A549 (cell line): Measurements from ENCODE around the gene PRKCE. TPM values are rescaled to one million over a fixed set of nuclear protein-coding genes. Genes with fewer than 3 reads are reported as not detected.

Source experiments
- ATAC-seq, 2 experiments: fragments of 200-7000 bp in 1 of 2; fragments of >200 bp in 1 of 2; cut with Nextera tagmentation in 1 of 2; cut with Tn5 transposase in 1 of 2; 3 replicates each; pipeline versions ENCODE4 v1.8.0 to v1.9.1; 2018 to 2020; ENCODE audit warnings: mild to moderate bottlenecking in 1 of 2, moderate library complexity in 1 of 2
- CTCF ChIA-PET: fragments of 300-600 bp; sonication (Branson Sonifier 250); formaldehyde crosslinking; extraction: SDS; loops from one replicate; lab custom pipeline; 2021; ENCODE audit warnings: antibody characterized with exemption, inconsistent platforms; lab: Yijun Ruan, JAX
- POLR2A ChIA-PET: fragments of 350-600 bp; formaldehyde crosslinking; extraction: SDS; loops from one replicate; lab custom pipeline; 2021; ENCODE audit warnings: antibody characterized with exemption, inconsistent platforms; lab: Yijun Ruan, JAX
- DNase-seq, 2 experiments: peaks; one replicate each; pipeline versions ENCODE4 v3.0.0 to v3.0.0-alpha.2; 2011 to 2016; ENCODE audit warnings: low read depth in 1 of 2, low spot score in 1 of 2
- FAIRE-seq: peaks from 2 replicates; lab custom pipeline; 2011; peaks lifted over from hg19 to GRCh38; lab: Jason Lieb, UNC
- H3K27ac ChIP-seq, 2 experiments: fragments of >200 bp; sonication (Bioruptor Twin); formaldehyde crosslinking; 3 replicates each; pipeline ENCODE4 v1.5.1; 2016 to 2017
- H3K4me1 ChIP-seq: fragments of >200 bp; sonication (Bioruptor Twin); formaldehyde crosslinking; 3 replicates; pipeline ENCODE4 v1.6.1; 2016
- H3K4me2 ChIP-seq: fragments of >200 bp; sonication (Bioruptor Twin); formaldehyde crosslinking; 3 replicates; pipeline ENCODE4 v1.6.1; 2016
- H3K4me3 ChIP-seq: fragments of >200 bp; sonication (Bioruptor Twin); formaldehyde crosslinking; 3 replicates; pipeline ENCODE4 v1.5.1; 2016
- H3K9me3 ChIP-seq: fragments of >200 bp; sonication (Bioruptor Twin); formaldehyde crosslinking; 3 replicates; pipeline ENCODE4 v1.6.1; 2016
- EHMT2 ChIP-seq: fragments of 200-600 bp; sonication (generic); IDR thresholded peaks from 2 replicates; pipeline ENCODE4 v1.6.1; 2016; ENCODE audit warnings: antibody characterized with exemption, low read depth, mild to moderate bottlenecking, moderate library complexity
- FOSB ChIP-seq: fragments of 250-450 bp; sonication (Bioruptor Pico); IDR thresholded peaks from 2 replicates; pipeline ENCODE4 v1.5.0; 2020; ENCODE audit warnings: mild to moderate bottlenecking, moderate library complexity
- GATA3 ChIP-seq: IDR thresholded peaks from 2 replicates; pipeline ENCODE4 v1.6.1; 2012; ENCODE audit warnings: borderline replicate concordance
- HDAC2 ChIP-seq: fragments of 200-600 bp; sonication (generic); IDR thresholded peaks from 2 replicates; pipeline ENCODE4 v1.6.1; 2016
- HEYL ChIP-seq: fragments of 250-450 bp; sonication (Bioruptor Pico); IDR thresholded peaks from 2 replicates; pipeline ENCODE4 v1.8.0; 2021; ENCODE audit warnings: mild to moderate bottlenecking, moderate library complexity
- HOXB13 ChIP-seq: fragments of 250-450 bp; sonication (Bioruptor Pico); IDR thresholded peaks from 2 replicates; pipeline ENCODE4 v1.5.0; 2020; ENCODE audit warnings: low read depth, mild to moderate bottlenecking, moderate library complexity
- JUN ChIP-seq, 2 experiments: fragments of >200 bp; sonication (Bioruptor Twin); formaldehyde crosslinking; IDR thresholded peaks; 2 replicates in 1 of 2; 3 replicates in 1 of 2; pipeline ENCODE4 v1.6.1; 2016 to 2017
- KDM5A ChIP-seq: fragments of 200-600 bp; sonication (generic); IDR thresholded peaks from 2 replicates; pipeline ENCODE4 v1.6.1; 2016; ENCODE audit warnings: antibody characterized with exemption, mild to moderate bottlenecking
- MAFK ChIP-seq: fragments of 450-650 bp; IDR thresholded peaks from 2 replicates; pipeline ENCODE4 v1.6.1; 2014; ENCODE audit not compliant: partially characterized antibody
- MYC ChIP-seq: IDR thresholded peaks from 2 replicates; pipeline ENCODE4 v1.6.1; 2012; ENCODE audit warnings: mild to moderate bottlenecking, inconsistent platforms, low read length, improper control_type of control experiment, borderline replicate concordance
- NFE2L2 ChIP-seq: fragments of 150-350 bp; conservative IDR thresholded peaks from 2 replicates; pipeline ENCODE4 v1.6.1; 2014; ENCODE audit warnings: low read length
- NR3C1 ChIP-seq: fragments of >200 bp; sonication (Bioruptor Twin); formaldehyde crosslinking; IDR thresholded peaks from 3 replicates; pipeline ENCODE4 v1.6.1; 2017
- POLR2A ChIP-seq: IDR thresholded peaks from 2 replicates; pipeline ENCODE4 v1.6.1; 2012; ENCODE audit warnings: mild to moderate bottlenecking, low read length
- RAD21 ChIP-seq, 2 experiments: fragments of >200 bp in 1 of 2; sonication (Bioruptor Twin) in 1 of 2; formaldehyde crosslinking in 1 of 2; IDR thresholded peaks in 1 of 2; conservative IDR thresholded peaks in 1 of 2; 2 replicates in 1 of 2; 3 replicates in 1 of 2; pipeline ENCODE4 v1.6.1; 2012 to 2018; ENCODE audit warnings: inconsistent platforms in 1 of 2
- RARB ChIP-seq: fragments of 250-450 bp; sonication (Bioruptor Pico); IDR thresholded peaks from 2 replicates; pipeline ENCODE4 v1.8.0; 2021; ENCODE audit warnings: mild to moderate bottlenecking, moderate library complexity
- RNF2 ChIP-seq: fragments of 200-600 bp; sonication (generic); IDR thresholded peaks from 2 replicates; pipeline ENCODE4 v1.6.1; 2016; ENCODE audit warnings: low read depth, mild to moderate bottlenecking, antibody characterized with exemption, moderate library complexity, borderline replicate concordance
- TFCP2L1 ChIP-seq: fragments of 250-450 bp; sonication (Bioruptor Pico); IDR thresholded peaks from 2 replicates; pipeline ENCODE4 v1.5.0; 2021; ENCODE audit warnings: mild to moderate bottlenecking
- ZFP36 ChIP-seq: fragments of 450-650 bp; IDR thresholded peaks from 2 replicates; pipeline ENCODE4 v1.6.1; 2014; ENCODE audit warnings: borderline replicate concordance; ENCODE audit not compliant: partially characterized antibody
- ZNF302 ChIP-seq: fragments of 250-450 bp; sonication (Bioruptor Pico); IDR thresholded peaks from 2 replicates; pipeline ENCODE4 v1.9.0; 2021; ENCODE audit warnings: inconsistent platforms, mild to moderate bottlenecking, moderate library complexity
- ZSCAN20 ChIP-seq: fragments of 250-450 bp; sonication (Bioruptor Pico); IDR thresholded peaks from 2 replicates; pipeline ENCODE4 v1.8.0; 2022; ENCODE audit warnings: mild to moderate bottlenecking, moderate library complexity
- WGBS: methylation state at CpG from one replicate; pipeline ENCODE4 v1.1.6; 2017; ENCODE audit errors: missing lambda C conversion rate; 5-methylcytosine and 5-hydroxymethylcytosine counted together
- polyA plus RNA-seq, 4 experiments: library from polyadenylated mRNA; depleted of rRNA in 3 of 4; stranded (reverse); fragments of >200 nt; fragmentation: RNase III in 1 of 4; extraction: RNeasy Plus Mini Kit Qiagen cat#74134 plus additional on column Dnase treatment in 1 of 4; gene quantifications; 2 replicates in 3 of 4; 3 replicates in 1 of 4; pipeline ENCODE4 v1.2.3, GENCODE V29; 2011 to 2017
- TF ChIP-seq, protein P1 (sequence below): IDR thresholded peaks from 2 replicates; pipeline ENCODE4 v1.6.1; 2012
- TF ChIP-seq, protein P2 (sequence below): IDR thresholded peaks from 2 replicates; pipeline ENCODE4 v1.6.1; 2012; ENCODE audit warnings: low read depth, borderline replicate concordance
- TF ChIP-seq, protein P3 (sequence below): fragments of >200 bp; sonication (Bioruptor Twin); formaldehyde crosslinking; IDR thresholded peaks from 2 replicates; pipeline ENCODE4 v1.6.1; 2016
- TF ChIP-seq, protein P4 (sequence below): IDR thresholded peaks from 2 replicates; pipeline ENCODE4 v1.6.1; 2012
- TF ChIP-seq, protein P5 (sequence below): fragments of 150-350 bp; IDR thresholded peaks from 2 replicates; pipeline ENCODE4 v1.6.1; 2014; ENCODE audit warnings: low read depth, mild to moderate bottlenecking, low read length
- TF ChIP-seq, protein P6 (sequence below): fragments of 250-450 bp; sonication (Bioruptor Pico); IDR thresholded peaks from 2 replicates; pipeline ENCODE4 v1.5.0; 2020; ENCODE audit warnings: low read depth, mild to moderate bottlenecking, moderate library complexity

The PRKCE gene
- polyA plus RNA-seq, 2 of the 4 experiments (the other 2 are of a cell fraction) = 11.5 to 12.0 TPM

DNA sequence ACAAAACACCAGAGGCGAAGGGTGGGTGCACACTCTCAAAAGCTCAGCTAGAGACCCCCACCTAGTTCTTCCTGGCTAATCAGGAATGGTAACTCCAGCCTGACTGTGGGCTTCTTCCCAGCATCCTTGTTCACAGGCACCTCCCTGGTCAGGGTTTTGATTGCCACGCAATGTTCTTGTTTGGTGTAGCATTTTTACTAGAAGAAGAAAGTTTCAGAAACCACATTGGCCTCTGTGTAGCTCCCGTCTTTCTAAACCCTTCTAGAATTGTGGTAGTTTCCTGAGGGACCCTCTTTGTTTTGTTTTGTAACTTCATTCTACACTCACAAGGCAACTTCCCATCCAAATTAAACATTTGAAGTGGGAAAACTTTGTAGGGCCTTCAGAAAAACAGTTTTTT, 391.2 kb downstream of the PRKCE start:
- CTCF ChIA-PET = interaction anchor here (0.7 to 2.2 kb wide), 3 partner anchors 20 to 251 kb away, joined by 3 to 9 read pairs (median 4); no protein-coding TSS in a partner anchor
- FAIRE-seq = no peak
- Histone ChIP-seq H3K9me3 (no peaks in the 10 kb centered on the region), H3K4me1 (peaks cover 37% of the 10 kb centered on the region), H3K27ac (peak overlapping the region in 1 of 2 experiments; percentile 57; a peak in 3 of 6 replicates), H3K4me2 (peak overlapping the region; percentile 53)
- WGBS = 91% methylated on average over 3 of the region's 3 CpGs
- DNase-seq = no peak
- TF ChIP-seq TFCP2L1 (CRISPR knock-in tag) (no peak), NFE2L2 (no peak), RAD21 (conservative IDR thresholded peaks at IDR 0.05 in 1 of 2, IDR thresholded peaks at IDR 0.05 in 1 of 2) (no peak), EHMT2 (no peak), MAFK (no peak), RNF2 (no peak), ZNF302 (no peak), KDM5A (no peak), ZFP36 (no peak), HOXB13 (CRISPR knock-in tag) (no peak), MYC (no peak), POLR2A (no peak), JUN (IDR thresholded peaks at IDR 0.05) (no peak), NR3C1 (no peak), RARB (no peak)
- TF ChIP-seq, protein P1, sequence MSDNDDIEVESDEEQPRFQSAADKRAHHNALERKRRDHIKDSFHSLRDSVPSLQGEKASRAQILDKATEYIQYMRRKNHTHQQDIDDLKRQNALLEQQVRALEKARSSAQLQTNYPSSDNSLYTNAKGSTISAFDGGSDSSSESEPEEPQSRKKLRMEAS = no peak
- TF ChIP-seq, protein P2, sequence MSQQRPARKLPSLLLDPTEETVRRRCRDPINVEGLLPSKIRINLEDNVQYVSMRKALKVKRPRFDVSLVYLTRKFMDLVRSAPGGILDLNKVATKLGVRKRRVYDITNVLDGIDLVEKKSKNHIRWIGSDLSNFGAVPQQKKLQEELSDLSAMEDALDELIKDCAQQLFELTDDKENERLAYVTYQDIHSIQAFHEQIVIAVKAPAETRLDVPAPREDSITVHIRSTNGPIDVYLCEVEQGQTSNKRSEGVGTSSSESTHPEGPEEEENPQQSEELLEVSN = no peak
- TF ChIP-seq, protein P3, sequence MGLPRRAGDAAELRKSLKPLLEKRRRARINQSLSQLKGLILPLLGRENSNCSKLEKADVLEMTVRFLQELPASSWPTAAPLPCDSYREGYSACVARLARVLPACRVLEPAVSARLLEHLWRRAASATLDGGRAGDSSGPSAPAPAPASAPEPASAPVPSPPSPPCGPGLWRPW = no peak
- TF ChIP-seq, all 56 proteins: peak for 0
- ATAC-seq = no peak
- POLR2A ChIA-PET = no interaction called here
- no peak overlapping the region for H3K4me3 ChIP-seq

DNA sequence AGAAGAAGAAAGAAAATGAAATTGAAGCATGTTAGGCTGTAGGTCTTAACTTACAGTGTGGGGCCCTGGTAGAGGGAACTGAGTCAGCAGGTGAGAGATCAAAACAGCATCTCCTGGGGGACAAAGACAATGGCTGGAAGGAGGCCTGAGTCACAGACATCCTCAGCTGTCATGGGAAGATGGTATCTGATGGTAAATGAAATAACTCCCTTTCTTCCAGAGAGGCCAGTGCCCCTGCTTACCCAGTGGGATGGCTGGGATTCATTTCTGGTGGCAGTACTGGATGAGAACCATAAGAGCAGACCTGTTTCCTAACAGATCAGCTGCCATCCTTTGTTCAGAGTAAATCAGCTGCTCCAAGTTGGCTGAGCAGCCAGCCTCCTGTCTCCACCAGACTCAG, 394.4 kb downstream of the PRKCE start:
- ChIA-PET CTCF (interaction anchor here (1.0 to 3.9 kb wide), 5 partner anchors 10 to 419 kb away, joined by 3 to 18 read pairs (median 4); no protein-coding TSS in a partner anchor), POLR2A (no interaction called here)
- no peak for DNase-seq
- H3K27ac ChIP-seq = no peak overlapping the region
- no peak overlapping the region for H3K4me3 ChIP-seq
- peaks cover 19% of the 10 kb centered on the region for H3K4me1 ChIP-seq
- no peak for ATAC-seq
- no peaks in the 10 kb centered on the region for H3K9me3 ChIP-seq
- TF ChIP-seq HEYL = no peak
- TF ChIP-seq GATA3 = no peak
- no peak for TF ChIP-seq FOSB
- TF ChIP-seq, protein P4, sequence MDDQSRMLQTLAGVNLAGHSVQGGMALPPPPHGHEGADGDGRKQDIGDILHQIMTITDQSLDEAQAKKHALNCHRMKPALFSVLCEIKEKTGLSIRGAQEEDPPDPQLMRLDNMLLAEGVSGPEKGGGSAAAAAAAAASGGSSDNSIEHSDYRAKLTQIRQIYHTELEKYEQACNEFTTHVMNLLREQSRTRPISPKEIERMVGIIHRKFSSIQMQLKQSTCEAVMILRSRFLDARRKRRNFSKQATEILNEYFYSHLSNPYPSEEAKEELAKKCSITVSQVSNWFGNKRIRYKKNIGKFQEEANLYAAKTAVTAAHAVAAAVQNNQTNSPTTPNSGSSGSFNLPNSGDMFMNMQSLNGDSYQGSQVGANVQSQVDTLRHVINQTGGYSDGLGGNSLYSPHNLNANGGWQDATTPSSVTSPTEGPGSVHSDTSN = no peak
- TF ChIP-seq ZSCAN20 = no peak
- TF ChIP-seq, protein P5, sequence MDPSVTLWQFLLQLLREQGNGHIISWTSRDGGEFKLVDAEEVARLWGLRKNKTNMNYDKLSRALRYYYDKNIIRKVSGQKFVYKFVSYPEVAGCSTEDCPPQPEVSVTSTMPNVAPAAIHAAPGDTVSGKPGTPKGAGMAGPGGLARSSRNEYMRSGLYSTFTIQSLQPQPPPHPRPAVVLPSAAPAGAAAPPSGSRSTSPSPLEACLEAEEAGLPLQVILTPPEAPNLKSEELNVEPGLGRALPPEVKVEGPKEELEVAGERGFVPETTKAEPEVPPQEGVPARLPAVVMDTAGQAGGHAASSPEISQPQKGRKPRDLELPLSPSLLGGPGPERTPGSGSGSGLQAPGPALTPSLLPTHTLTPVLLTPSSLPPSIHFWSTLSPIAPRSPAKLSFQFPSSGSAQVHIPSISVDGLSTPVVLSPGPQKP = no peak
- TF ChIP-seq HDAC2 = no peak
- no peak for TF ChIP-seq RNF2
- TF ChIP-seq, protein P6, sequence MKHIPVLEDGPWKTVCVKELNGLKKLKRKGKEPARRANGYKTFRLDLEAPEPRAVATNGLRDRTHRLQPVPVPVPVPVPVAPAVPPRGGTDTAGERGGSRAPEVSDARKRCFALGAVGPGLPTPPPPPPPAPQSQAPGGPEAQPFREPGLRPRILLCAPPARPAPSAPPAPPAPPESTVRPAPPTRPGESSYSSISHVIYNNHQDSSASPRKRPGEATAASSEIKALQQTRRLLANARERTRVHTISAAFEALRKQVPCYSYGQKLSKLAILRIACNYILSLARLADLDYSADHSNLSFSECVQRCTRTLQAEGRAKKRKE (CRISPR knock-in tag) = no peak
- no peak for TF ChIP-seq HOXB13 (CRISPR knock-in tag)
- no peak overlapping the region for H3K4me2 ChIP-seq
- no peak for FAIRE-seq
